Liver (tissue), 9 donors: Measurements from ENCODE around the gene GRPEL2. TPM values are rescaled to one million over a fixed set of nuclear protein-coding genes. Genes with fewer than 3 reads are reported as not detected.

Experiments used
- DNase-seq: peaks from one replicate; pipeline ENCODE4 v3.0.0-alpha.2; 2017; ENCODE audit warnings: low spot score
- H3K27ac ChIP-seq, 2 donors: one replicate each; pipeline ENCODE4 v1.7.0; 2013; ENCODE audit warnings: inconsistent platforms in 2 of 2, low read length in 2 of 2, control low read depth in 1 of 2, low read depth in 1 of 2, mild to moderate bottlenecking in 1 of 2
- H3K27me3 ChIP-seq, 4 donors: one replicate each; pipeline versions ENCODE4 v1.6.1 to v1.7.0; 2013; ENCODE audit warnings: low read length in 3 of 4, inconsistent platforms in 1 of 4, mild to moderate bottlenecking in 1 of 4, moderate library complexity in 1 of 4; ENCODE audit not compliant: control insufficient read depth in 4 of 4, insufficient read depth in 4 of 4
- H3K36me3 ChIP-seq, 4 donors: one replicate each; pipeline versions ENCODE4 v1.6.1 to v1.7.0; 2013; ENCODE audit warnings: low read length in 3 of 4, mild to moderate bottlenecking in 3 of 4, low read depth in 1 of 4, moderate library complexity in 1 of 4; ENCODE audit not compliant: control insufficient read depth in 4 of 4, insufficient read depth in 3 of 4
- H3K4me1 ChIP-seq, 4 donors: one replicate each; pipeline versions ENCODE4 v1.6.1 to v1.7.0; 2013; ENCODE audit warnings: low read length in 3 of 4, mild to moderate bottlenecking in 3 of 4, moderate library complexity in 1 of 4; ENCODE audit not compliant: control insufficient read depth in 4 of 4, insufficient read depth in 4 of 4
- H3K4me3 ChIP-seq, 3 donors: one replicate each; pipeline versions ENCODE4 v1.6.1 to v1.7.0; 2013; ENCODE audit warnings: low read length in 3 of 3, control low read depth in 1 of 3, low read depth in 1 of 3, mild to moderate bottlenecking in 1 of 3
- H3K9ac ChIP-seq, 2 donors: one replicate each; pipeline ENCODE4 v1.7.0; 2013; ENCODE audit warnings: low read length in 2 of 2, mild to moderate bottlenecking in 2 of 2, moderate library complexity in 2 of 2, control low read depth in 1 of 2, low read depth in 1 of 2
- H3K9me3 ChIP-seq, 4 donors: one replicate each; pipeline versions ENCODE4 v1.6.1 to v1.7.0; 2013; ENCODE audit warnings: low read length in 3 of 4; ENCODE audit not compliant: control insufficient read depth in 4 of 4
- ATF3 ChIP-seq: IDR thresholded peaks from 2 replicates; pipeline ENCODE4 v1.6.1; 2016; ENCODE audit warnings: antibody characterized with exemption
- CTCF ChIP-seq: fragments of 150-350 bp; IDR thresholded peaks from 2 replicates; pipeline ENCODE4 v1.5.1; 2017; ENCODE audit warnings: improper control_type of control experiment, low read depth, low read length; ENCODE audit not compliant: missing input control
- EGR1 ChIP-seq, 2 donors: IDR thresholded peaks; 2 replicates each; pipeline ENCODE4 v1.6.1; 2016 to 2018; ENCODE audit warnings: antibody characterized with exemption in 2 of 2, low read depth in 2 of 2
- FOXA1 ChIP-seq: IDR thresholded peaks from 2 replicates; pipeline ENCODE4 v1.6.1; 2016; ENCODE audit warnings: antibody characterized with exemption
- FOXA2 ChIP-seq: IDR thresholded peaks from 2 replicates; pipeline ENCODE4 v1.6.1; 2016; ENCODE audit warnings: antibody characterized with exemption
- GABPA ChIP-seq, 2 donors: IDR thresholded peaks in 1 of 2; conservative IDR thresholded peaks in 1 of 2; 2 replicates each; pipeline ENCODE4 v1.6.1; 2016; ENCODE audit warnings: antibody characterized with exemption in 2 of 2, mild to moderate bottlenecking in 1 of 2, moderate library complexity in 1 of 2
- HNF4A ChIP-seq, 2 donors: conservative IDR thresholded peaks; 2 replicates each; pipeline ENCODE4 v1.6.1; 2016; ENCODE audit warnings: antibody characterized with exemption in 2 of 2, mild to moderate bottlenecking in 2 of 2
- HNF4G ChIP-seq: IDR thresholded peaks from 2 replicates; pipeline ENCODE4 v1.6.1; 2016; ENCODE audit warnings: antibody characterized with exemption
- JUND ChIP-seq, 2 donors: IDR thresholded peaks; 2 replicates each; pipeline ENCODE4 v1.6.1; 2016; ENCODE audit warnings: antibody characterized with exemption in 2 of 2
- MAX ChIP-seq: IDR thresholded peaks from 2 replicates; pipeline ENCODE4 v1.6.1; 2016; ENCODE audit warnings: antibody characterized with exemption
- NR2F2 ChIP-seq: IDR thresholded peaks from 2 replicates; pipeline ENCODE4 v1.6.1; 2016; ENCODE audit warnings: antibody characterized with exemption
- RAD21 ChIP-seq, 2 donors: IDR thresholded peaks; 2 replicates each; pipeline ENCODE4 v1.6.1; 2016; ENCODE audit warnings: antibody characterized with exemption in 2 of 2, mild to moderate bottlenecking in 2 of 2
- REST ChIP-seq: IDR thresholded peaks from 2 replicates; pipeline ENCODE4 v1.6.1; 2016; ENCODE audit warnings: antibody characterized with exemption, mild to moderate bottlenecking
- RXRA ChIP-seq, 2 donors: IDR thresholded peaks; 2 replicates each; pipeline ENCODE4 v1.6.1; 2017 to 2018; ENCODE audit warnings: antibody characterized with exemption in 2 of 2, mild to moderate bottlenecking in 1 of 2
- SP1 ChIP-seq: IDR thresholded peaks from 2 replicates; pipeline ENCODE4 v1.6.1; 2018; ENCODE audit warnings: antibody characterized with exemption, mild to moderate bottlenecking
- TAF1 ChIP-seq: conservative IDR thresholded peaks from 2 replicates; pipeline ENCODE4 v1.6.1; 2016; ENCODE audit warnings: antibody characterized with exemption, mild to moderate bottlenecking
- YY1 ChIP-seq: IDR thresholded peaks from 2 replicates; pipeline ENCODE4 v1.6.1; 2016; ENCODE audit warnings: antibody characterized with exemption, mild to moderate bottlenecking
- ZBTB33 ChIP-seq: IDR thresholded peaks from 2 replicates; pipeline ENCODE4 v1.6.1; 2016; ENCODE audit warnings: antibody characterized with exemption
- WGBS: extraction: QIAGEN DNeasy Blood & Tissue Kit; methylation state at CpG from one replicate; pipeline ENCODE4 v1.1.7; 2013; 5-methylcytosine and 5-hydroxymethylcytosine counted together
- polyA plus RNA-seq, 2 donors: library from polyadenylated mRNA; stranded (reverse) in 1 of 2; unstranded in 1 of 2; fragments of 200-250 nt in 1 of 2; fragments of >200 nt in 1 of 2; fragmentation: Nextera tagmentation in 1 of 2; extraction: Ambion mirVana in 1 of 2; gene quantifications; one replicate each; pipeline versions ENCODE4 v1.2.1 to v1.2.3, GENCODE V29; 2013 to 2015
- total RNA-seq, 2 donors: library from RNA; depleted of rRNA; stranded (reverse); fragments of >200 nt; gene quantifications; one replicate each; pipeline ENCODE4 v1.2.3, GENCODE V29; 2014
- donor health status: healthy.
- donor health status: healthy.
- donor health status: healthy.
- donor health status: healthy.
- donor health status: healthy.

The GRPEL2 gene
- total and polyA plus RNA-seq, 4 donors: 2.5 to 9.5 (median 4.8) TPM

- H3K9me3 ChIP-seq: no peaks in the 10 kb centered on the region
- H3K4me1 ChIP-seq: no peaks in the 10 kb centered on the region
- no peak overlapping the region for H3K27ac ChIP-seq
- H3K4me3 ChIP-seq: no peak overlapping the region
- peaks cover 0 to 1% (median 0%) of the 10 kb centered on the region in 4 donors for H3K36me3 ChIP-seq
- TF ChIP-seq REST (no peak), NR2F2 (no peak), SP1 (no peak), YY1 (no peak), HNF4G (no peak), ATF3 (no peak), FOXA2 (no peak), JUND (IDR thresholded peaks at IDR 0.05) (no peak), RXRA (IDR thresholded peaks at IDR 0.05) (no peak), HNF4A (conservative IDR thresholded peaks at IDR 0.05) (no peak), GABPA (IDR thresholded peaks at IDR 0.05 in 1 of 2, conservative IDR thresholded peaks at IDR 0.05 in 1 of 2) (no peak), MAX (no peak), FOXA1 (no peak), TAF1 (no peak), RAD21 (IDR thresholded peaks at IDR 0.05) (no peak), EGR1 (IDR thresholded peaks at IDR 0.05; ENCODE audit: low read depth in 2 of 2) (no peak)
- no peaks in the 10 kb centered on the region for H3K27me3 ChIP-seq
- no peak overlapping the region for H3K9ac ChIP-seq
- no peak for DNase-seq
- 89% methylated on average over 2 of the region's 2 CpGs for WGBS
Observed at GRCh38 chr5:149333711-149334443, 11.4 kb upstream of the GRPEL2 start.

GRCh38 chr5:149337736-149338135 lies 7.6 kb upstream of the GRPEL2 start:
- peaks cover 0 to 1% (median 0%) of the 10 kb centered on the region in 4 donors for H3K36me3 ChIP-seq

More at GRCh38 chr5:149337736-149338135, 7.6 kb upstream of the GRPEL2 start:
- no peak overlapping the region for H3K27ac ChIP-seq
- no peak for TF ChIP-seq FOXA1
- TF ChIP-seq MAX: no peak
- no peak for TF ChIP-seq YY1
- no peak for TF ChIP-seq EGR1 (IDR thresholded peaks at IDR 0.05; ENCODE audit: low read depth in 2 of 2)
- TF ChIP-seq HNF4A (conservative IDR thresholded peaks at IDR 0.05): no peak
- TF ChIP-seq REST: no peak
- no peak for TF ChIP-seq JUND (IDR thresholded peaks at IDR 0.05)
- TF ChIP-seq FOXA2: no peak
- no peak for TF ChIP-seq GABPA (IDR thresholded peaks at IDR 0.05 in 1 of 2, conservative IDR thresholded peaks at IDR 0.05 in 1 of 2)
- no peak for TF ChIP-seq ATF3
- TF ChIP-seq SP1: no peak
- TF ChIP-seq ZBTB33: no peak
- no peak for TF ChIP-seq RXRA (IDR thresholded peaks at IDR 0.05)
- no peak for TF ChIP-seq CTCF
- TF ChIP-seq TAF1: no peak
- no peak for TF ChIP-seq HNF4G
- TF ChIP-seq RAD21 (IDR thresholded peaks at IDR 0.05): no peak
- no peak for TF ChIP-seq NR2F2
- WGBS: 94% methylated on average over 4 of the region's 4 CpGs
- no peak overlapping the region for H3K9ac ChIP-seq
- DNase-seq: no peak
- no peaks in the 10 kb centered on the region for H3K27me3 ChIP-seq
- H3K4me1 ChIP-seq: no peaks in the 10 kb centered on the region
- no peaks in the 10 kb centered on the region for H3K9me3 ChIP-seq
- H3K4me3 ChIP-seq: no peak overlapping the region
